Loucy (cell line): ENCODE data around the gene FITM2.

Source experiments
- H2AFZ ChIP-seq: fragments of 200-600 bp; sonication (generic); 2 replicates; pipeline ENCODE4 v1.6.0; 2016; ENCODE audit warnings: antibody characterized with exemption, mild to moderate bottlenecking, low read length, moderate library complexity
- H3F3A ChIP-seq: fragments of 200-600 bp; 2 replicates; pipeline ENCODE4 v1.6.0; 2016; ENCODE audit warnings: antibody characterized with exemption, low read depth, mild to moderate bottlenecking
- H3K27me3 ChIP-seq: fragments of 200-600 bp; sonication (generic); 2 replicates; pipeline ENCODE4 v1.6.1; 2014; ENCODE audit warnings: low read length, mild to moderate bottlenecking; ENCODE audit not compliant: insufficient read depth, poor library complexity, severe bottlenecking
- H3K36me3 ChIP-seq: fragments of 200-600 bp; sonication (generic); 2 replicates; pipeline ENCODE4 v1.6.1; 2016; ENCODE audit warnings: low read length; ENCODE audit not compliant: insufficient read depth
- H3K4me1 ChIP-seq: fragments of 200-600 bp; sonication (generic); 2 replicates; pipeline ENCODE4 v1.5.1; 2014; ENCODE audit warnings: low read length, mild to moderate bottlenecking; ENCODE audit not compliant: insufficient read depth, poor library complexity, severe bottlenecking
- H3K4me2 ChIP-seq: fragments of 200-600 bp; sonication (generic); 2 replicates; pipeline ENCODE4 v1.6.0; 2014; ENCODE audit warnings: antibody characterized with exemption, low read length, low read depth, mild to moderate bottlenecking; ENCODE audit not compliant: poor library complexity, severe bottlenecking
- H3K4me3 ChIP-seq: fragments of 200-600 bp; sonication (generic); 2 replicates; pipeline ENCODE4 v1.5.1; 2014; ENCODE audit warnings: low read length, mild to moderate bottlenecking, mixed read lengths; ENCODE audit not compliant: poor library complexity, severe bottlenecking
- H3K79me2 ChIP-seq: fragments of 200-600 bp; sonication (generic); 2 replicates; pipeline ENCODE4 v1.6.1; 2014; ENCODE audit warnings: low read length; ENCODE audit not compliant: insufficient read depth
- H3K9ac ChIP-seq: fragments of 200-600 bp; sonication (generic); 2 replicates; pipeline ENCODE4 v1.6.0; 2014; ENCODE audit warnings: mild to moderate bottlenecking, low read depth, low read length, moderate library complexity; ENCODE audit not compliant: poor library complexity, severe bottlenecking
- H3K9me2 ChIP-seq: fragments of 200-600 bp; sonication (generic); replicated peaks from 2 replicates; pipeline ENCODE4 v1.6.1; 2016; ENCODE audit warnings: low read depth, low read length, mixed read lengths
- H3K9me3 ChIP-seq: fragments of 200-600 bp; sonication (generic); 2 replicates; pipeline ENCODE4 v1.6.1; 2014; ENCODE audit warnings: mild to moderate bottlenecking, antibody characterized with exemption, low read length, low read depth; ENCODE audit not compliant: insufficient read depth
- H4K20me1 ChIP-seq: fragments of 200-600 bp; sonication (generic); 2 replicates; pipeline ENCODE4 v1.6.0; 2014; ENCODE audit warnings: antibody characterized with exemption, low read length, mild to moderate bottlenecking; ENCODE audit not compliant: insufficient read depth, poor library complexity, severe bottlenecking
- CTCF ChIP-seq: fragments of 200-600 bp; sonication (generic); conservative IDR thresholded peaks from 2 replicates; pipeline ENCODE4 v1.5.1; 2014; ENCODE audit warnings: mild to moderate bottlenecking, antibody characterized with exemption, low read length
- EZH2phosphoT487 ChIP-seq: fragments of 200-600 bp; IDR thresholded peaks from 2 replicates; pipeline ENCODE4 v1.6.1; 2018; ENCODE audit warnings: antibody characterized with exemption, mild to moderate bottlenecking, moderate library complexity, borderline replicate concordance

FITM2 gene

GRCh38 chr20:44357555-44358125 is 46.6 kb upstream of the FITM2 start:
- Histone ChIP-seq H3K36me3 (no peaks in the 10 kb centered on the region), H3K9ac (no peak overlapping the region), H3K79me2 (no peaks in the 10 kb centered on the region), H3K4me3 (no peak overlapping the region), H2AFZ (no peak overlapping the region), H3K4me2 (no peak overlapping the region), H3K4me1 (no peaks in the 10 kb centered on the region), H3K9me3 (no peaks in the 10 kb centered on the region), H4K20me1 (no peaks in the 10 kb centered on the region), H3K27me3 (no peaks in the 10 kb centered on the region), H3F3A (no peaks in the 10 kb centered on the region), H3K9me2 (no peaks in the 10 kb centered on the region)
- no peak for TF ChIP-seq EZH2phosphoT487
- TF ChIP-seq CTCF = no peak

- H3F3A ChIP-seq = no peaks in the 10 kb centered on the region
- H3K4me1 ChIP-seq = no peaks in the 10 kb centered on the region
- no peaks in the 10 kb centered on the region for H3K9me3 ChIP-seq
- no peaks in the 10 kb centered on the region for H3K79me2 ChIP-seq
- no peak overlapping the region for H3K4me2 ChIP-seq
- H2AFZ ChIP-seq = no peak overlapping the region
- no peak for TF ChIP-seq CTCF
- TF ChIP-seq EZH2phosphoT487 = no peak
- H4K20me1 ChIP-seq = no peaks in the 10 kb centered on the region
- no peaks in the 10 kb centered on the region for H3K36me3 ChIP-seq
- H3K27me3 ChIP-seq = no peaks in the 10 kb centered on the region
- no peak overlapping the region for H3K4me3 ChIP-seq
- no peak overlapping the region for H3K9ac ChIP-seq
- H3K9me2 ChIP-seq = no peaks in the 10 kb centered on the region
These were observed 46.0 kb upstream of the FITM2 start for GRCh38 chr20:44357020-44357419.

DNA sequence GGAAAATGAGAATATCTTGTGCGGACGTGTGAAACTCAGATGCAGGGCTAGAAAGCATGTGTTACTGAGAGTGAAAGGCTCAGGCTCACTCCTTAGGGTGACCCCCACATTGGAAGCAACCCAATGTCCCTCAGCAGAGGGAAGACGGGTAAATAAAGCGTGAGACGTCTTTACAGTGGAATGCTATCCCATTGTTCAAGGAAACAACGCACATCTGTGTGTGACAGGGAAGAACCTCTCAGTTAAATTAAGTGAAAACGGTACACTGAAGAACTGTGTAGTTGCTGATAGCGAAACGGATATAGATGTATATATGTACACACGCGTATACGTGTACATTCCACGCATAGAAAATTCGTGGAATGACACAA is 45.3 kb upstream of the FITM2 start:
- no peaks in the 10 kb centered on the region for H3F3A ChIP-seq
- no peaks in the 10 kb centered on the region for H3K9me2 ChIP-seq
- no peak overlapping the region for H3K4me3 ChIP-seq
- H2AFZ ChIP-seq = no peak overlapping the region
- no peaks in the 10 kb centered on the region for H3K9me3 ChIP-seq
- no peak overlapping the region for H3K4me2 ChIP-seq
- TF ChIP-seq EZH2phosphoT487 (no peak), CTCF (no peak)
- H3K27me3 ChIP-seq = no peaks in the 10 kb centered on the region
- H4K20me1 ChIP-seq = no peaks in the 10 kb centered on the region
- no peak overlapping the region for H3K9ac ChIP-seq
- H3K4me1 ChIP-seq = no peaks in the 10 kb centered on the region
- no peaks in the 10 kb centered on the region for H3K79me2 ChIP-seq
- no peaks in the 10 kb centered on the region for H3K36me3 ChIP-seq
